Type B pancreatic cell (in vitro differentiated cells): Measurements from ENCODE around the gene CPNE4. TPM values are rescaled to one million over a fixed set of nuclear protein-coding genes. Genes with fewer than 3 reads are reported as not detected.

Experiments used
- DNase-seq: peaks from one replicate; pipeline ENCODE4 v3.0.0; 2021; ENCODE audit warnings: mixed read lengths; ENCODE audit not compliant: unreplicated experiment; ENCODE audit errors: extremely low spot score
- H3K27ac Mint-ChIP-seq: 2 replicates; pipeline ENCODE4 v1.8.0; 2021; ENCODE audit warnings: mild to moderate bottlenecking, mixed read lengths
- H3K27me3 Mint-ChIP-seq: 2 replicates; pipeline ENCODE4 v1.8.0; 2021; ENCODE audit warnings: mixed read lengths
- H3K36me3 Mint-ChIP-seq: 2 replicates; pipeline ENCODE4 v1.8.0; 2021; ENCODE audit warnings: mixed read lengths
- H3K4me1 Mint-ChIP-seq: one replicate; pipeline ENCODE4 v1.8.0; 2021; ENCODE audit warnings: mixed read lengths; ENCODE audit not compliant: unreplicated experiment
- H3K4me3 Mint-ChIP-seq: 2 replicates; pipeline ENCODE4 v1.8.0; 2021; ENCODE audit warnings: mild to moderate bottlenecking, mixed read lengths
- H3K9me3 Mint-ChIP-seq: 2 replicates; pipeline ENCODE4 v1.8.0; 2021; ENCODE audit warnings: mixed read lengths
- CTCF ChIP-seq: fragments of 200-600 bp; sonication (generic); conservative IDR thresholded peaks from 2 replicates; pipeline ENCODE4 v1.5.0; 2021; ENCODE audit warnings: antibody characterized with exemption, mild to moderate bottlenecking
- total RNA-seq: library from RNA; stranded (reverse); gene quantifications from 2 replicates; pipeline ENCODE4 v1.2.1, GENCODE V29; 2021; ENCODE audit warnings: low replicate concordance

The CPNE4 gene
- total RNA-seq, 1 donor from 2014 or later: 5.2 TPM

GRCh38 chr3:131586277-131586676, 448.5 kb downstream of the CPNE4 start:
- no peak for TF ChIP-seq CTCF
- H3K9me3 Mint-ChIP-seq: no peaks in the 10 kb centered on the region

GRCh38 chr3:131582438-131582837, 452.4 kb downstream of the CPNE4 start:
- H3K27me3 Mint-ChIP-seq: peaks cover 10% of the 10 kb centered on the region
- H3K36me3 Mint-ChIP-seq: no peaks in the 10 kb centered on the region
- no peak for DNase-seq
- H3K4me1 Mint-ChIP-seq: no peaks in the 10 kb centered on the region
- H3K27ac Mint-ChIP-seq: no peak overlapping the region
- no peaks in the 10 kb centered on the region for H3K9me3 Mint-ChIP-seq
- TF ChIP-seq CTCF: no peak
- no peak overlapping the region for H3K4me3 Mint-ChIP-seq

More at GRCh38 chr3:131586277-131586676, 448.5 kb downstream of the CPNE4 start:
- peaks cover 21% of the 10 kb centered on the region for H3K27me3 Mint-ChIP-seq
- H3K4me1 Mint-ChIP-seq: no peaks in the 10 kb centered on the region
- no peak for DNase-seq
- no peak overlapping the region for H3K27ac Mint-ChIP-seq
- H3K4me3 Mint-ChIP-seq: no peak overlapping the region
- H3K36me3 Mint-ChIP-seq: no peaks in the 10 kb centered on the region

GRCh38 chr3:131568460-131568859, 466.4 kb downstream of the CPNE4 start:
- no peaks in the 10 kb centered on the region for H3K36me3 Mint-ChIP-seq
- no peak overlapping the region for H3K4me3 Mint-ChIP-seq
- no peaks in the 10 kb centered on the region for H3K9me3 Mint-ChIP-seq
- DNase-seq: no peak
- no peak for TF ChIP-seq CTCF
- peaks cover 20% of the 10 kb centered on the region for H3K27me3 Mint-ChIP-seq
- H3K27ac Mint-ChIP-seq: no peak overlapping the region
- H3K4me1 Mint-ChIP-seq: no peaks in the 10 kb centered on the region

- H3K4me3 Mint-ChIP-seq: no peak overlapping the region
- H3K27ac Mint-ChIP-seq: no peak overlapping the region
Observed at GRCh38 chr3:131564812-131565211, 470.0 kb downstream of the CPNE4 start.

GRCh38 chr3:131561511-131561910, 473.3 kb downstream of the CPNE4 start:
- Mint-ChIP-seq H3K9me3 (no peaks in the 10 kb centered on the region), H3K4me3 (no peak overlapping the region), H3K4me1 (no peaks in the 10 kb centered on the region), H3K27me3 (peaks cover 37% of the 10 kb centered on the region), H3K36me3 (no peaks in the 10 kb centered on the region), H3K27ac (peak overlapping the region; percentile 64)
- no peak for TF ChIP-seq CTCF
- no peak for DNase-seq

More at GRCh38 chr3:131564812-131565211, 470.0 kb downstream of the CPNE4 start:
- no peak for DNase-seq
- H3K4me1 Mint-ChIP-seq: no peaks in the 10 kb centered on the region
- peaks cover 29% of the 10 kb centered on the region for H3K27me3 Mint-ChIP-seq
- no peaks in the 10 kb centered on the region for H3K9me3 Mint-ChIP-seq
- no peaks in the 10 kb centered on the region for H3K36me3 Mint-ChIP-seq
- no peak for TF ChIP-seq CTCF

- no peak for DNase-seq
- Mint-ChIP-seq H3K9me3 (no peaks in the 10 kb centered on the region), H3K36me3 (no peaks in the 10 kb centered on the region), H3K27me3 (peaks cover 34% of the 10 kb centered on the region), H3K4me1 (no peaks in the 10 kb centered on the region), H3K4me3 (no peak overlapping the region), H3K27ac (no peak overlapping the region)
- TF ChIP-seq CTCF: no peak
Observed at GRCh38 chr3:131560795-131561194, 474.0 kb downstream of the CPNE4 start.
